D721Med (cell line): Measurements from ENCODE around the gene WDR93.

ENCODE experiments used
- DNase-seq: peaks from one replicate; pipeline ENCODE4 v3.0.0; 2011; ENCODE audit warnings: low spot score; ENCODE audit not compliant: insufficient read length
- FAIRE-seq: peaks from 2 replicates; lab custom pipeline; 2011; peaks lifted over from hg19 to GRCh38; lab: Jason Lieb, UNC
- CTCF ChIP-seq: IDR thresholded peaks from 2 replicates; pipeline ENCODE4 v1.5.1; 2012; ENCODE audit warnings: mild to moderate bottlenecking, control low read depth; ENCODE audit not compliant: insufficient read depth; ENCODE audit errors: missing control alignments

Gene WDR93

GRCh38 chr15:89790206-89790605 lies 99.6 kb downstream of the WDR93 start:
- FAIRE-seq = no peak
- no peak for DNase-seq
- no peak for TF ChIP-seq CTCF

GRCh38 chr15:89790661-89791060 lies 100.0 kb downstream of the WDR93 start:
- DNase-seq (no peak), FAIRE-seq (no peak)
- no peak for TF ChIP-seq CTCF

- DNase-seq = no peak
- no peak for TF ChIP-seq CTCF
- no peak for FAIRE-seq
Measured at GRCh38 chr15:89792106-89792805, 101.6 kb downstream of the WDR93 start.
